ENCODE results near the gene FGL2.
"Not testable (repeated sequence)": the region's sequence is repeated elsewhere in the genome, so short reads cannot be mapped to it uniquely, and the experiment has no call there.

FGL2 gene

DNA sequence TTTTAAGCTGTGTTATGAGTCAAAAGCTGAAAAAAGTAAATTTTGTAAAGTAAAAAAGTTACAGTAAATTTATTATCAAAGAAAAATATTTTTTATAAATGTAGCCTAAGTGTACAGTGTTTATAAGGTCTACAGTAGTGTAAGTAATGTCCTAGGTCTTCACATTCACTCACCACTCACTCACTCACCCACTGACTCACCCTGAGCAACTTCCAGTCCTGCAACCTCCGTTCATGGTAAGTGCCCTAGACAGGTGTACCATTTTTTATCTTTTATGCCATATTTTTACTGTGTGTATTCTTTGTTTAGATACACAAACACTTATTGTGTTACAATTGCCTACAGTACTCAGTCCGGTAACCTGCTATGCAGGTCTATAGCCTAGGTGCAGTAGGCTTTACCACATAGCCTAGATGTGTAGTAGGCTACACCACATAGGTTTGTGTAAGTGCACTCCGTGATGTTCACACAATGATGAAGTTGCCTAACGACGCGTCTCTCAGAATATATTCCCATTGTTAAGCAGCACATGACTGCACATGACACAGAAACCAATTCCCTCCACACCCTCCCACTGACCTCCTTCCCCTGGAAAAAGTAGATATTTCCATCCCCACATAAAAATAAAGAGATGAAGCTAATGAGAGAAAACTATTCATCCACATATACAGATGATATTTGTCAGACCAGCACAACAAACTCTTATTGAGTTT, 44.8 kb upstream of the FGL2 start:
- FAIRE-seq = no peak
- no peak for DNase-seq (ENCODE audit: insufficient read length, low spot score)
- TF ChIP-seq CTCF (IDR thresholded peaks at IDR 0.05; ENCODE audit: insufficient read depth, missing control alignments) = no peak

GRCh38 chr7:77242554-77242953, 42.9 kb upstream of the FGL2 start:
- FAIRE-seq = no peak
- TF ChIP-seq CTCF (IDR thresholded peaks at IDR 0.05; ENCODE audit: insufficient read depth, missing control alignments) = no peak
- no peak for DNase-seq (ENCODE audit: insufficient read length, low spot score)

GRCh38 chr7:77242068-77242467, 42.4 kb upstream of the FGL2 start:
- no peak for FAIRE-seq

DNA sequence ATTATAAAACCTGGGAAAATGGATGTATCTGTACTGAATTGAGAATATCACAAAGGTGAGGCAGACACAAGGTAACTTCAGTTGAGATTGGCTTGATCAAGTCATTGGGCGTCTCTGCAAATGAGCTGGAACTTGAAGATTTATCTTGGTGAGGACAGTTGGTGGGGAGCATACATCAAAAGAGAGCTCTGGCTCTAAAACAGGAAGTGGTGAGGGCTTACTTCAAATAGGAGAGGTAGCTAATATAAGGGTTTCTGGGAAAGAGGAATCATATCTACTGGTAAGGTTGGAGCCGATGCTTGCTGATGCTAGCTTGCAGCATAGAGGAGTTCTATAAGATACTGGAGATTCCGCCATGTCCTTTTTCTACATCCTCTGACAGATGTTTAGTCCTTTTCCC, 39.9 kb upstream of the FGL2 start:
- no peak for FAIRE-seq
- no peak for TF ChIP-seq CTCF (IDR thresholded peaks at IDR 0.05; ENCODE audit: insufficient read depth, missing control alignments)
- DNase-seq (ENCODE audit: insufficient read length, low spot score) = no peak

More at GRCh38 chr7:77242068-77242467, 42.4 kb upstream of the FGL2 start:
- DNase-seq (ENCODE audit: insufficient read length, low spot score) = no peak
- TF ChIP-seq CTCF (IDR thresholded peaks at IDR 0.05; ENCODE audit: insufficient read depth, missing control alignments) = no peak

DNA sequence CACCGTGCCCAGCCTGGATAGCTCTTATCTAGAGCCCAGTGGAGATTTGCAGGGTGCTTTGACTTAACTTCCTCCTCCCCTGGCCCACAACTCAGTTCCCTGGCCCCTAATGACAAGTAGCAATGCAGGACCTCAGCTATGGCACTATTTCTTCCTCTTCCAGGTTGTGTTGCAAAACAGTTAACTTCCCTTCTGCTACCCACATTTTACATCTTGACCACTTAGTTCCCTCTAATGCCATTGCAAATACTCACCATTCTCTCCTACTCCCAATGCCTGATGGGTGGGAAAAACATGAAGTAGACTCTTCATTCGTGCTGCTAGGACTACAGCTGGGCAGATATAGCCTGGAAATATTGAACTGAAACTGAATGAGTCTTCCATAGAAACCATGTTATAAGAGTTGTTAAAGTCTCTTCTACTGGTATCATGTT, 39.1 kb upstream of the FGL2 start:
- no peak for FAIRE-seq
- DNase-seq (ENCODE audit: insufficient read length, low spot score) = no peak
- TF ChIP-seq CTCF (IDR thresholded peaks at IDR 0.05; ENCODE audit: insufficient read depth, missing control alignments) = no peak

GRCh38 chr7:77235276-77235675, 35.7 kb upstream of the FGL2 start:
- DNase-seq (ENCODE audit: insufficient read length, low spot score) = no peak
- no peak for FAIRE-seq
- no peak for TF ChIP-seq CTCF (IDR thresholded peaks at IDR 0.05; ENCODE audit: insufficient read depth, missing control alignments)

DNA sequence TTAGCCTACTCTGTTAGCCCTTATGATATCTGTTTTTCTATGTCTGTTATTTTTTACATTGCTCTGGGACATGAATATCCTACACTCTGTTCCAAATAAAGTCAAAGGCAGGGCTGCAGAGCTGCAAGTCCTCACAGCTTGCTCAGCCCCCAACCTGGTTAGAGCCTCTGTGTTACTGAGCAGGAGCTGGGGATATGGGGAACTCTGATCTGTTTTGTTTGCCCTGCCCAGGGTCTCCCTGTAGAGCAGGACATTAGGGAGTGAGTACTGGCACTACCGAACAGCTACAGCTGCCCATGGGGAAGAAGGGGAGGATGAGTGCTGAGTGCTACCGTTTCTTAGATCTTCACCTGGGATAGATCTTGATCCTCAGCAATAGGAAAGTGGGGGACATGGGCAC, 32.8 kb upstream of the FGL2 start:
- no peak for TF ChIP-seq CTCF (IDR thresholded peaks at IDR 0.05; ENCODE audit: insufficient read depth, missing control alignments)
- FAIRE-seq (no peak), DNase-seq (ENCODE audit: insufficient read length, low spot score) (no peak)

- DNase-seq (ENCODE audit: insufficient read length, low spot score); FAIRE-seq: not testable (repeated sequence)
These were observed 29.2 kb upstream of the FGL2 start for GRCh38 chr7:77228795-77229194.

Data from D721Med (cell line).